Thoracic aorta (tissue), 2 donors: ENCODE results near the gene ACIN1. TPM values are rescaled to one million over a fixed set of nuclear protein-coding genes. Genes with fewer than 3 reads are reported as not detected.
A peak's percentile ranks its signal among the peaks of the same experiment; 100 is the strongest.

Experiments used
- ATAC-seq: fragments of 150-250 bp; one replicate; pipeline ENCODE4 v1.8.0; 2017; ENCODE audit warnings: low read depth; ENCODE audit not compliant: insufficient number of reproducible peaks, low FRiP score
- DNase-seq: peaks from one replicate; pipeline ENCODE4 v3.0.0-alpha.2; 2020; ENCODE audit warnings: low spot score
- H3K27ac ChIP-seq, 2 donors: fragments of 200-600 bp; sonication (generic); 1 replicate in 1 of 2; 2 replicates in 1 of 2; pipeline ENCODE4 v1.5.1; 2016; ENCODE audit warnings: mild to moderate bottlenecking in 2 of 2, moderate library complexity in 2 of 2
- H3K27me3 ChIP-seq: fragments of 200-600 bp; sonication (generic); replicated peaks from 2 replicates; pipeline ENCODE4 v1.6.0; 2016; ENCODE audit warnings: mild to moderate bottlenecking; ENCODE audit not compliant: insufficient read depth
- H3K36me3 ChIP-seq: fragments of 200-600 bp; sonication (generic); one replicate; pipeline ENCODE4 v1.5.1; 2016
- H3K4me1 ChIP-seq, 2 donors: fragments of 200-600 bp; sonication (generic); 1 replicate in 1 of 2; 2 replicates in 1 of 2; pipeline versions ENCODE4 v1.5.1 to v1.6.0; 2016; ENCODE audit warnings: low read depth in 2 of 2, mild to moderate bottlenecking in 1 of 2; ENCODE audit not compliant: control insufficient read depth in 1 of 2
- H3K4me3 ChIP-seq: fragments of 200-600 bp; sonication (generic); 2 replicates; pipeline ENCODE4 v1.5.1; 2016; ENCODE audit warnings: mild to moderate bottlenecking
- H3K9me3 ChIP-seq: fragments of 200-600 bp; sonication (generic); 2 replicates; pipeline ENCODE4 v1.5.1; 2016
- CTCF ChIP-seq: fragments of 200-600 bp; sonication (generic); IDR thresholded peaks from one replicate; pipeline ENCODE4 v1.5.1; 2019; ENCODE audit warnings: antibody characterized with exemption
- total RNA-seq, 2 donors: library from RNA; depleted of rRNA; stranded (reverse); fragments of >200 nt; gene quantifications; one replicate each; pipeline versions ENCODE4 v1.1.0 to v1.2.3, GENCODE V29; 2016

The ACIN1 gene
- total RNA-seq, 2 donors from 2014 or later: 117 to 154 TPM

- ATAC-seq: no peak
- peaks cover 0 to 3% of the 10 kb centered on the region in 2 donors for H3K4me1 ChIP-seq
- no peak overlapping the region for H3K4me3 ChIP-seq
- no peaks in the 10 kb centered on the region for H3K36me3 ChIP-seq
- peak overlapping the region in 1 of 2 donors; percentile 22 for H3K27ac ChIP-seq
- TF ChIP-seq CTCF: no peak
- H3K27me3 ChIP-seq: no peaks in the 10 kb centered on the region
- H3K9me3 ChIP-seq: no peaks in the 10 kb centered on the region
- no peak for DNase-seq
These were observed 81.7 kb downstream of the ACIN1 start for GRCh38 chr14:23013054-23013748.

GRCh38 chr14:23009939-23010726, 84.8 kb downstream of the ACIN1 start, which contains the start of gene C14orf93:
C14orf93 (minus strand) TSS chr14:23010143; CDS start chr14:22999023, 11,120 bp downstream.
- DNase-seq: no peak
- no peaks in the 10 kb centered on the region for H3K36me3 ChIP-seq
- H3K4me3 ChIP-seq: peak within 1 kb of the TSS; percentile 73
- H3K9me3 ChIP-seq: no peaks in the 10 kb centered on the region
- no peak for TF ChIP-seq CTCF
- ATAC-seq: peak; percentile 5
- H3K27me3 ChIP-seq: no peaks in the 10 kb centered on the region
- peaks cover 8 to 22% of the 10 kb centered on the region in 2 donors for H3K4me1 ChIP-seq
- H3K27ac ChIP-seq: peak within 1 kb of the TSS; percentile 73 to 76

GRCh38 chr14:23009483-23009938, 85.4 kb downstream of the ACIN1 start:
- no peaks in the 10 kb centered on the region for H3K9me3 ChIP-seq
- no peaks in the 10 kb centered on the region for H3K27me3 ChIP-seq
- H3K36me3 ChIP-seq: no peaks in the 10 kb centered on the region
- peak overlapping the region; percentile 73 for H3K4me3 ChIP-seq
- no peak for TF ChIP-seq CTCF
- H3K27ac ChIP-seq: peak overlapping the region; percentile 73 to 76
- peaks cover 8 to 22% of the 10 kb centered on the region in 2 donors for H3K4me1 ChIP-seq
- DNase-seq (no peak), ATAC-seq (no peak)

GRCh38 chr14:23008831-23009230, 86.1 kb downstream of the ACIN1 start:
- no peak for TF ChIP-seq CTCF
- no peak for ATAC-seq
- Histone ChIP-seq H3K4me3 (no peak overlapping the region), H3K27ac (no peak overlapping the region), H3K9me3 (no peaks in the 10 kb centered on the region), H3K4me1 (peaks cover 8 to 22% of the 10 kb centered on the region in 2 donors), H3K27me3 (no peaks in the 10 kb centered on the region), H3K36me3 (no peaks in the 10 kb centered on the region)
- DNase-seq: no peak

Other genes starting within 250 kb of the ACIN1 start
- gene LRP10, start 223.4 kb downstream of the ACIN1 start, total RNA-seq: 100 to 1,000 TPM; 158 to 209 TPM
- under 1 TPM in 1 of 2 donors, not detected in 1; 0.28 TPM for gene REM2, start 211.9 kb downstream of the ACIN1 start, total RNA-seq
- gene RBM23, start 176.0 kb downstream of the ACIN1 start, total RNA-seq: 100 to 1,000 TPM in 1 of 2 donors, 10 to 100 TPM in 1; 75.9 to 731 TPM
- 10 to 100 TPM; 27.8 to 30.5 TPM for gene PRMT5, start 165.8 kb downstream of the ACIN1 start, total RNA-seq
- 10 to 100 TPM; 31.4 to 47.7 TPM for gene HAUS4, start 138.0 kb downstream of the ACIN1 start, total RNA-seq
- gene AJUBA, start 112.6 kb downstream of the ACIN1 start, total RNA-seq: 10 to 100 TPM in 1 of 2 donors, 1 to 10 TPM in 1; 9.7 to 35.3 TPM
- gene C14orf93, start 85.0 kb downstream of the ACIN1 start, total RNA-seq: 10 to 100 TPM in 1 of 2 donors, 1 to 10 TPM in 1; 9.3 to 19.7 TPM
- gene PSMB5, start 60.2 kb downstream of the ACIN1 start, total RNA-seq: 10 to 100 TPM; 47.4 to 79.7 TPM
- gene PSMB11, start 52.9 kb downstream of the ACIN1 start, total RNA-seq: not detected
- gene CDH24, start 37.6 kb downstream of the ACIN1 start, total RNA-seq: 1 to 10 TPM; 1.1 to 6.2 TPM
- 10 to 100 TPM; 18.0 to 18.4 TPM for gene C14orf119, start 369 bp upstream of the ACIN1 start, total RNA-seq
- gene CIROP, start 9.9 kb upstream of the ACIN1 start, total RNA-seq: 1 to 10 TPM in 1 of 2 donors, not detected in 1; 1.1 TPM
- not detected for gene CEBPE, start 24.1 kb upstream of the ACIN1 start, total RNA-seq
- gene SLC7A8, start 88.5 kb upstream of the ACIN1 start, total RNA-seq: 10 to 100 TPM; 18.4 to 28.0 TPM
- not detected for gene RNF212B, start 142.8 kb upstream of the ACIN1 start, total RNA-seq
- 1 to 10 TPM; 4.6 to 6.2 TPM for gene HOMEZ, start 191.0 kb upstream of the ACIN1 start, total RNA-seq
- 1 to 10 TPM; 8.7 TPM for gene PPP1R3E, start 207.7 kb upstream of the ACIN1 start, total RNA-seq
- gene BCL2L2, start 211.7 kb upstream of the ACIN1 start, total RNA-seq: 10 to 100 TPM; 50.6 to 74.4 TPM
- gene PABPN1, start 226.3 kb upstream of the ACIN1 start, total RNA-seq: 10 to 100 TPM; 44.8 to 54.9 TPM